Neuron (in vitro differentiated cells): ENCODE results near the gene ZNF496.
"Not testable (repeated sequence)": the region's sequence is repeated elsewhere in the genome, so short reads cannot be mapped to it uniquely, and the experiment has no call there.

Source experiments
- H2AFZ ChIP-seq: one replicate; pipeline ENCODE4 v1.6.1; 2013; ENCODE audit warnings: low read depth, mild to moderate bottlenecking, inconsistent platforms, low read length, moderate library complexity
- H3K27me3 ChIP-seq: one replicate; pipeline ENCODE4 v1.6.1; 2013; ENCODE audit warnings: low read length; ENCODE audit not compliant: insufficient read depth
- H3K36me3 ChIP-seq: one replicate; pipeline ENCODE4 v1.6.1; 2013; ENCODE audit warnings: low read length; ENCODE audit not compliant: insufficient read depth
- H3K4me1 ChIP-seq: one replicate; pipeline ENCODE4 v1.6.1; 2013; ENCODE audit warnings: low read length; ENCODE audit not compliant: insufficient read depth
- H3K4me3 ChIP-seq: 2 replicates; pipeline ENCODE4 v1.5.1; 2013; ENCODE audit warnings: mild to moderate bottlenecking, low read length, moderate library complexity
- H3K9me3 ChIP-seq: one replicate; pipeline ENCODE4 v1.6.1; 2013; ENCODE audit warnings: low read length

ZNF496 gene

GRCh38 chr1:247291833-247292561, 39.7 kb downstream of the ZNF496 start:
- Histone ChIP-seq H3K36me3 (no peaks in the 10 kb centered on the region), H3K4me3 (no peak overlapping the region), H3K27me3 (no peaks in the 10 kb centered on the region), H3K9me3 (no peaks in the 10 kb centered on the region), H2AFZ (no peak overlapping the region), H3K4me1 (peaks cover 7% of the 10 kb centered on the region)

- Histone ChIP-seq H3K4me3 (no peak overlapping the region), H3K36me3 (no peaks in the 10 kb centered on the region), H3K27me3 (no peaks in the 10 kb centered on the region), H2AFZ (no peak overlapping the region), H3K9me3 (peaks cover 4% of the 10 kb centered on the region), H3K4me1 (peaks cover 7% of the 10 kb centered on the region)
These were observed 40.5 kb downstream of the ZNF496 start for GRCh38 chr1:247291161-247291560.

- H2AFZ ChIP-seq, result no peak overlapping the region
- H3K4me1 ChIP-seq, result peaks cover 7% of the 10 kb centered on the region
- peaks cover 6% of the 10 kb centered on the region for H3K9me3 ChIP-seq
- H3K27me3 ChIP-seq, result no peaks in the 10 kb centered on the region
- no peak overlapping the region for H3K4me3 ChIP-seq
- no peaks in the 10 kb centered on the region for H3K36me3 ChIP-seq
These were observed 41.1 kb downstream of the ZNF496 start for GRCh38 chr1:247290576-247290975.

- not testable (repeated sequence) for H3K4me1 ChIP-seq, H3K9me3 ChIP-seq
These were observed 42.3 kb downstream of the ZNF496 start for GRCh38 chr1:247289274-247289892.

GRCh38 chr1:247288341-247288740, 43.3 kb downstream of the ZNF496 start:
- Histone ChIP-seq H3K4me1 (no peaks in the 10 kb centered on the region), H2AFZ (no peak overlapping the region), H3K4me3 (no peak overlapping the region), H3K27me3 (no peaks in the 10 kb centered on the region), H3K36me3 (no peaks in the 10 kb centered on the region), H3K9me3 (peaks cover 6% of the 10 kb centered on the region)

More at GRCh38 chr1:247289274-247289892, 42.3 kb downstream of the ZNF496 start:
- not testable (repeated sequence) for H3K36me3 ChIP-seq, H3K27me3 ChIP-seq, H2AFZ ChIP-seq, H3K4me3 ChIP-seq

- no peak overlapping the region for H3K4me3 ChIP-seq
- H2AFZ ChIP-seq, result no peak overlapping the region
- peaks cover 6% of the 10 kb centered on the region for H3K9me3 ChIP-seq
- H3K4me1 ChIP-seq, result no peaks in the 10 kb centered on the region
- H3K36me3 ChIP-seq, result no peaks in the 10 kb centered on the region
- no peaks in the 10 kb centered on the region for H3K27me3 ChIP-seq
These were observed 44.2 kb downstream of the ZNF496 start for GRCh38 chr1:247287460-247287859.

GRCh38 chr1:247286134-247286670, 45.5 kb downstream of the ZNF496 start:
- no peak overlapping the region for H2AFZ ChIP-seq

GRCh38 chr1:247281001-247281574, 50.6 kb downstream of the ZNF496 start:
- H3K27me3 ChIP-seq, result no peaks in the 10 kb centered on the region
- H3K36me3 ChIP-seq, result no peaks in the 10 kb centered on the region
- H3K9me3 ChIP-seq, result peaks cover 2% of the 10 kb centered on the region
- H3K4me3 ChIP-seq, result no peak overlapping the region
- H3K4me1 ChIP-seq, result no peaks in the 10 kb centered on the region
- no peak overlapping the region for H2AFZ ChIP-seq

More at GRCh38 chr1:247286134-247286670, 45.5 kb downstream of the ZNF496 start:
- no peak overlapping the region for H3K4me3 ChIP-seq
- H3K4me1 ChIP-seq, result no peaks in the 10 kb centered on the region
- H3K27me3 ChIP-seq, result no peaks in the 10 kb centered on the region
- no peaks in the 10 kb centered on the region for H3K36me3 ChIP-seq
- H3K9me3 ChIP-seq, result peaks cover 6% of the 10 kb centered on the region

- Histone ChIP-seq H3K36me3 (no peaks in the 10 kb centered on the region), H2AFZ (no peak overlapping the region), H3K9me3 (no peaks in the 10 kb centered on the region), H3K4me1 (no peaks in the 10 kb centered on the region), H3K4me3 (no peak overlapping the region), H3K27me3 (no peaks in the 10 kb centered on the region)
These were observed 54.5 kb downstream of the ZNF496 start for GRCh38 chr1:247277191-247277590.

- Histone ChIP-seq H3K9me3 (no peaks in the 10 kb centered on the region), H3K36me3 (no peaks in the 10 kb centered on the region), H2AFZ (no peak overlapping the region), H3K4me1 (no peaks in the 10 kb centered on the region), H3K27me3 (no peaks in the 10 kb centered on the region), H3K4me3 (no peak overlapping the region)
These were observed 56.9 kb downstream of the ZNF496 start for GRCh38 chr1:247274605-247275256.

GRCh38 chr1:247273013-247273412, 58.7 kb downstream of the ZNF496 start:
- no peaks in the 10 kb centered on the region for H3K4me1 ChIP-seq
- H3K4me3 ChIP-seq, result no peak overlapping the region
- H3K27me3 ChIP-seq, result no peaks in the 10 kb centered on the region
- H3K9me3 ChIP-seq, result no peaks in the 10 kb centered on the region
- no peaks in the 10 kb centered on the region for H3K36me3 ChIP-seq
- no peak overlapping the region for H2AFZ ChIP-seq

- Histone ChIP-seq H3K4me1 (no peaks in the 10 kb centered on the region), H3K27me3 (no peaks in the 10 kb centered on the region), H3K9me3 (no peaks in the 10 kb centered on the region), H3K36me3 (no peaks in the 10 kb centered on the region), H3K4me3 (no peak overlapping the region), H2AFZ (no peak overlapping the region)
These were observed 61.7 kb downstream of the ZNF496 start for GRCh38 chr1:247270003-247270402.

- Histone ChIP-seq H2AFZ (no peak overlapping the region), H3K4me3 (no peak overlapping the region), H3K9me3 (no peaks in the 10 kb centered on the region), H3K4me1 (no peaks in the 10 kb centered on the region), H3K36me3 (no peaks in the 10 kb centered on the region), H3K27me3 (no peaks in the 10 kb centered on the region)
These were observed 62.5 kb downstream of the ZNF496 start for GRCh38 chr1:247269133-247269532.
